ENCODE results near the gene CENPE.

DNA sequence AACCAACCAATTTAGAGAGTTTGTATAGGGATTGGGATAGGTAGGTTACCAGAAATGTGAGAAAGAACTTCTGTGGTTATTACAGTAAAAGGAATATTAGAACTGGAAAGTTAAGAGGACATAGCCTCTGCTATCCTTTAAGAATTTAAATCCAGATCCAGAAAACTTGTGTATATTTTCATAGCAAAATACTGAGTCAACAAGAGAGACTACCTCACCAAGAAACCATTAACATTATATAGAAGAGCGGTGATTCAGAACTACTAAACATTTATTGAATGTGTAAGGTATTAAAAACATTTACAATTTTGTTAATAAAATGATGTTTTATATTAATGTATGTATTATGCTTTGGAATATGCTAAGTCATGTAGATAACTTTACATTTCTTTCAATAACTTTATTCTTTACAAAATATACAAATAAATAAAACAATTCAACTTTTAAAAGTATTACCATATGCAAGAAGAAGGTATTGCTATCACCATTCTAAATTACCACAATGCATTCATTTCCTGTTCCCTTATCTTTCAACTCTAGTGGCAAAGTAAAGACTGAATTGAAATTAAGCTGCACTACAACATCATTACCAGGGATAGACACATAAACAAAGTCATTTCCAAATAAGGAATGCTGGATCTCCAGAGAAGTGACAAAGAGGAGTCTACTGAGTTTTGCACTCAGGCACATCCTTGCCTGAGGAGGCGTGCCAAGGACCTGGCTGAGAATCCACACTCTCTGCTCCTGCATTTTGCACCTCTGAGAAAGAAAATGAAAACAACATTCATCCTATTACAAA, 92.4 kb downstream of the CENPE start:
- TF ChIP-seq, protein P1, sequence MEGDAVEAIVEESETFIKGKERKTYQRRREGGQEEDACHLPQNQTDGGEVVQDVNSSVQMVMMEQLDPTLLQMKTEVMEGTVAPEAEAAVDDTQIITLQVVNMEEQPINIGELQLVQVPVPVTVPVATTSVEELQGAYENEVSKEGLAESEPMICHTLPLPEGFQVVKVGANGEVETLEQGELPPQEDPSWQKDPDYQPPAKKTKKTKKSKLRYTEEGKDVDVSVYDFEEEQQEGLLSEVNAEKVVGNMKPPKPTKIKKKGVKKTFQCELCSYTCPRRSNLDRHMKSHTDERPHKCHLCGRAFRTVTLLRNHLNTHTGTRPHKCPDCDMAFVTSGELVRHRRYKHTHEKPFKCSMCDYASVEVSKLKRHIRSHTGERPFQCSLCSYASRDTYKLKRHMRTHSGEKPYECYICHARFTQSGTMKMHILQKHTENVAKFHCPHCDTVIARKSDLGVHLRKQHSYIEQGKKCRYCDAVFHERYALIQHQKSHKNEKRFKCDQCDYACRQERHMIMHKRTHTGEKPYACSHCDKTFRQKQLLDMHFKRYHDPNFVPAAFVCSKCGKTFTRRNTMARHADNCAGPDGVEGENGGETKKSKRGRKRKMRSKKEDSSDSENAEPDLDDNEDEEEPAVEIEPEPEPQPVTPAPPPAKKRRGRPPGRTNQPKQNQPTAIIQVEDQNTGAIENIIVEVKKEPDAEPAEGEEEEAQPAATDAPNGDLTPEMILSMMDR (IDR thresholded peaks at IDR 0.05): no peak
- TF ChIP-seq POLR2A (IDR thresholded peaks at IDR 0.05): no peak

All from testis (tissue), 2 donors.